ENCODE measurements around the gene EPHA10. TPM values are rescaled to one million over a fixed set of nuclear protein-coding genes. Genes with fewer than 3 reads are reported as not detected.

Gene EPHA10
- total RNA-seq, 4 donors from 2014 or later, result 0.17 to 0.83 (median 0.39) TPM

GRCh38 chr1:37667023-37667671, 97.8 kb downstream of the EPHA10 start:
- intact Hi-C loops (cut with DNase I), result no loop called here
- Histone ChIP-seq H3K4me3 (no peak overlapping the region), H3K9me3 (no peaks in the 10 kb centered on the region), H3K4me1 (no peaks in the 10 kb centered on the region), H3K36me3 (no peaks in the 10 kb centered on the region), H3K27ac (replicated peaks in 1 of 4) (no peak overlapping the region), H3K27me3 (peaks cover 0 to 53% (median 0%) of the 10 kb centered on the region in 4 donors)
- TF ChIP-seq EP300 (IDR thresholded peaks at IDR 0.05), result no peak
- TF ChIP-seq POLR2A (IDR thresholded peaks at IDR 0.05; ENCODE audit: low read depth), result no peak
- TF ChIP-seq, protein P1, sequence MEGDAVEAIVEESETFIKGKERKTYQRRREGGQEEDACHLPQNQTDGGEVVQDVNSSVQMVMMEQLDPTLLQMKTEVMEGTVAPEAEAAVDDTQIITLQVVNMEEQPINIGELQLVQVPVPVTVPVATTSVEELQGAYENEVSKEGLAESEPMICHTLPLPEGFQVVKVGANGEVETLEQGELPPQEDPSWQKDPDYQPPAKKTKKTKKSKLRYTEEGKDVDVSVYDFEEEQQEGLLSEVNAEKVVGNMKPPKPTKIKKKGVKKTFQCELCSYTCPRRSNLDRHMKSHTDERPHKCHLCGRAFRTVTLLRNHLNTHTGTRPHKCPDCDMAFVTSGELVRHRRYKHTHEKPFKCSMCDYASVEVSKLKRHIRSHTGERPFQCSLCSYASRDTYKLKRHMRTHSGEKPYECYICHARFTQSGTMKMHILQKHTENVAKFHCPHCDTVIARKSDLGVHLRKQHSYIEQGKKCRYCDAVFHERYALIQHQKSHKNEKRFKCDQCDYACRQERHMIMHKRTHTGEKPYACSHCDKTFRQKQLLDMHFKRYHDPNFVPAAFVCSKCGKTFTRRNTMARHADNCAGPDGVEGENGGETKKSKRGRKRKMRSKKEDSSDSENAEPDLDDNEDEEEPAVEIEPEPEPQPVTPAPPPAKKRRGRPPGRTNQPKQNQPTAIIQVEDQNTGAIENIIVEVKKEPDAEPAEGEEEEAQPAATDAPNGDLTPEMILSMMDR (IDR thresholded peaks at IDR 0.05), result no peak
- TF ChIP-seq POLR2AphosphoS5 (IDR thresholded peaks at IDR 0.05), result no peak
- WGBS, result 70% methylated on average over 9 of the region's 17 CpGs
- no peak for DNase-seq (ENCODE audit: extremely low spot score)

DNA sequence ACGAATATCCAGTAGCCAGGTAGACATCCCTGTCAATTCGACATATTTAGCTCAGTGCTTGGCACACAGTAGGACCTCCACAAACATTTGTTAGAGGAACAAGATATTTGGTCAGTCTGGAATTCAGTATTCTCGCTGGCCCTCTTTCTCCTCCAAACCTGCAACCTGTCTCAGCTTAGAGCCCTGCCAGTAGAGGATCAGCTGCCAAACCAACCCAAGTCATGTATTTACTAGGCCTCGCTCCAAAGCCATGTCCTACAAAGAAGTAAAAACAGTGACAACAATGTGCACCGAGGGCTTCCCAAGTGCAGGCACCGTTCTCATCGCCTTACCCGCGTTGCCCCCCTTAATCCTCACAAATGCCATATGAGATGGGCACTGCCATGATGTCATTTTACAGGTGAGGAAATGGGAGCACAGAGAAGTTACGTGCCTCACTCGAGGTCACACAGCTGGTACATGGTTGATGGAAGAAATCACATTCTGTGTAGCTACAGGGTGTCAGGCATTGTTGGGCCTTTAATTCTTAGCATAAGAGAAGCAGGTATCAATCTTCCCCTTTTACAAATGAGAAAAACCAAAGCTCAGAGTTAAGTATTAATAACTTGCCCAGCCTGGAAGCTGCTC, 98.6 kb downstream of the EPHA10 start:
- WGBS, result 83% methylated on average over 11 of the region's 11 CpGs
- no peak for TF ChIP-seq POLR2AphosphoS5 (IDR thresholded peaks at IDR 0.05)
- TF ChIP-seq, protein P1 (IDR thresholded peaks at IDR 0.05), result no peak
- no peak for TF ChIP-seq POLR2A (IDR thresholded peaks at IDR 0.05; ENCODE audit: low read depth)
- no peak for TF ChIP-seq EP300 (IDR thresholded peaks at IDR 0.05)
- H3K9me3 ChIP-seq, result no peaks in the 10 kb centered on the region
- no peaks in the 10 kb centered on the region for H3K4me1 ChIP-seq
- intact Hi-C loops (cut with DNase I), result no loop called here
- H3K36me3 ChIP-seq, result no peaks in the 10 kb centered on the region
- no peak overlapping the region for H3K27ac ChIP-seq (replicated peaks in 1 of 4)
- peaks cover 0 to 53% (median 0%) of the 10 kb centered on the region in 4 donors for H3K27me3 ChIP-seq
- no peak overlapping the region for H3K4me3 ChIP-seq
- no peak for DNase-seq (ENCODE audit: extremely low spot score)

Small RNA genes within 50 kb of the gene (small RNA-seq; reads per million reads assigned to genes)
- gene RF00019, result 0 reads per million in 3 donors

Other genes with a start within 250 kb of the EPHA10 start
- 10 to 100 TPM in 3 of 4 donors, 1 to 10 TPM in 1; 9.8 to 19.9 (median 12.1) TPM for gene SNIP1, start 210.8 kb downstream of the EPHA10 start, total RNA-seq
- gene DNALI1, start 208.2 kb downstream of the EPHA10 start, total RNA-seq, result 10 to 100 TPM; 10.4 to 15.7 (median 13.6) TPM
- 10 to 100 TPM; 25.1 to 36.4 (median 27.0) TPM for gene GNL2, start 169.2 kb downstream of the EPHA10 start, total RNA-seq
- gene RSPO1, start 130.2 kb downstream of the EPHA10 start, total RNA-seq, result 1 to 10 TPM; 1.0 to 1.8 (median 1.5) TPM
- under 1 TPM in 3 of 4 donors, not detected in 1; 0.26 to 0.42 (median 0.40) TPM for gene CDCA8, start 72.6 kb downstream of the EPHA10 start, total RNA-seq
- 1 to 10 TPM; 1.2 to 3.3 (median 1.5) TPM for gene MANEAL, start 28.7 kb upstream of the EPHA10 start, total RNA-seq
- 100 to 1,000 TPM in 1 of 4 donors, 10 to 100 TPM in 3; 69.9 to 103 (median 94.3) TPM for gene C1orf122, start 42.7 kb upstream of the EPHA10 start, total RNA-seq
- gene YRDC, start 43.1 kb upstream of the EPHA10 start, total RNA-seq, result 10 to 100 TPM; 10.8 to 19.1 (median 14.3) TPM
- 1 to 10 TPM; 4.0 to 7.4 (median 6.7) TPM for gene MTF1, start 94.5 kb upstream of the EPHA10 start, total RNA-seq
- 10 to 100 TPM; 31.1 to 38.9 (median 36.8) TPM for gene INPP5B, start 181.9 kb upstream of the EPHA10 start, total RNA-seq
- gene SF3A3, start 224.9 kb upstream of the EPHA10 start, total RNA-seq, result 10 to 100 TPM; 38.2 to 42.4 (median 40.6) TPM
- gene FHL3, start 240.4 kb upstream of the EPHA10 start, total RNA-seq, result 10 to 100 TPM; 38.3 to 76.9 (median 52.9) TPM
- 10 to 100 TPM; 39.7 to 55.8 (median 42.4) TPM for gene UTP11, start 247.6 kb upstream of the EPHA10 start, total RNA-seq